HepG2 (cell line): Measurements from ENCODE around the gene MICAL1. TPM values are rescaled to one million over a fixed set of nuclear protein-coding genes. Genes with fewer than 3 reads are reported as not detected.

Experiments
- AGO1 ChIP-seq: fragments of 200-400 bp; formaldehyde crosslinking; IDR thresholded peaks from 2 replicates; pipeline ENCODE4 v1.6.1; 2017; ENCODE audit warnings: mild to moderate bottlenecking, low read depth, low read length, moderate library complexity; ENCODE audit not compliant: poor library complexity, severe bottlenecking
- AKAP8 ChIP-seq: sonication (generic); formaldehyde crosslinking; IDR thresholded peaks from 2 replicates; pipeline ENCODE4 v1.5.1; 2020; ENCODE audit warnings: mild to moderate bottlenecking, missing genetic modification reagents
- ERF ChIP-seq: IDR thresholded peaks from 2 replicates; pipeline ENCODE4 v1.6.1; 2018; ENCODE audit warnings: missing biosample characterization, missing genetic modification reagents
- FLYWCH1 ChIP-seq: sonication (generic); formaldehyde crosslinking; IDR thresholded peaks from 2 replicates; pipeline ENCODE4 v1.8.1; 2023; ENCODE audit warnings: mild to moderate bottlenecking, missing genetic modification reagents
- HOXA5 ChIP-seq: sonication (generic); formaldehyde crosslinking; IDR thresholded peaks from 2 replicates; pipeline ENCODE4 v1.4.0; 2020; ENCODE audit warnings: missing genetic modification reagents
- MAFF ChIP-seq: IDR thresholded peaks from 2 replicates; pipeline ENCODE4 v1.6.1; 2011; ENCODE audit warnings: low read depth, low read length, improper control_type of control experiment
- MXD1 ChIP-seq: sonication (generic); formaldehyde crosslinking; IDR thresholded peaks from 2 replicates; pipeline ENCODE4 v1.4.0; 2020; ENCODE audit warnings: mild to moderate bottlenecking, missing genetic modification reagents
- NFKB2 ChIP-seq: sonication (generic); formaldehyde crosslinking; IDR thresholded peaks from 2 replicates; pipeline ENCODE4 v1.4.0; 2020; ENCODE audit warnings: missing genetic modification reagents, borderline replicate concordance
- NRL ChIP-seq: sonication (generic); formaldehyde crosslinking; IDR thresholded peaks from 2 replicates; pipeline ENCODE4 v1.5.0; 2020; ENCODE audit warnings: missing genetic modification reagents, mild to moderate bottlenecking, moderate library complexity, borderline replicate concordance
- PRMT3 ChIP-seq: sonication (generic); formaldehyde crosslinking; IDR thresholded peaks from 2 replicates; pipeline ENCODE4 v1.8.1; 2022; ENCODE audit warnings: low read depth, mild to moderate bottlenecking, moderate library complexity, missing genetic modification reagents, borderline replicate concordance
- RARG ChIP-seq: sonication (generic); formaldehyde crosslinking; IDR thresholded peaks from 2 replicates; pipeline ENCODE4 v1.4.0; 2020; ENCODE audit warnings: low read depth, mild to moderate bottlenecking, missing genetic modification reagents
- SALL2 ChIP-seq: sonication (generic); formaldehyde crosslinking; IDR thresholded peaks from 2 replicates; pipeline ENCODE4 v1.8.1; 2023; ENCODE audit warnings: mild to moderate bottlenecking, missing genetic modification reagents, inconsistent platforms
- SAP130 ChIP-seq: IDR thresholded peaks from 2 replicates; pipeline ENCODE4 v1.6.1; 2016; ENCODE audit warnings: low read depth
- SIN3A ChIP-seq: IDR thresholded peaks from 2 replicates; pipeline ENCODE4 v1.6.1; 2011; ENCODE audit warnings: low read depth, mild to moderate bottlenecking, control low read depth, low read length, borderline replicate concordance
- SMAD3 ChIP-seq: sonication (generic); formaldehyde crosslinking; IDR thresholded peaks from 2 replicates; pipeline ENCODE4 v1.4.0; 2020; ENCODE audit warnings: missing genetic modification reagents
- SRY ChIP-seq: sonication (generic); formaldehyde crosslinking; IDR thresholded peaks from 2 replicates; pipeline ENCODE4 v1.8.0; 2022; ENCODE audit warnings: mild to moderate bottlenecking, missing genetic modification reagents
- ZBTB37 ChIP-seq: sonication (generic); formaldehyde crosslinking; IDR thresholded peaks from 2 replicates; pipeline ENCODE4 v1.4.0; 2020; ENCODE audit warnings: mild to moderate bottlenecking, missing genetic modification reagents
- ZBTB43 ChIP-seq: sonication (generic); formaldehyde crosslinking; conservative IDR thresholded peaks from 2 replicates; pipeline ENCODE4 v1.4.0; 2020; ENCODE audit warnings: missing genetic modification reagents
- ZFP62 ChIP-seq: sonication (generic); formaldehyde crosslinking; IDR thresholded peaks from 2 replicates; pipeline ENCODE4 v1.4.0; 2020; ENCODE audit warnings: missing genetic modification reagents
- ZNF292 ChIP-seq: sonication (generic); formaldehyde crosslinking; IDR thresholded peaks from 2 replicates; pipeline ENCODE4 v1.8.1; 2022; ENCODE audit warnings: mild to moderate bottlenecking, low read depth, missing genetic modification reagents, borderline replicate concordance
- ZNF337 ChIP-seq: sonication (generic); formaldehyde crosslinking; IDR thresholded peaks from 2 replicates; pipeline ENCODE4 v1.5.1; 2020; ENCODE audit warnings: missing genetic modification reagents, low read depth, mild to moderate bottlenecking, borderline replicate concordance
- ZNF343 ChIP-seq: sonication (generic); formaldehyde crosslinking; IDR thresholded peaks from 2 replicates; pipeline ENCODE4 v1.4.0; 2020; ENCODE audit warnings: mild to moderate bottlenecking, missing genetic modification reagents
- ZNF687 ChIP-seq: sonication (generic); formaldehyde crosslinking; IDR thresholded peaks from 2 replicates; pipeline ENCODE4 v1.5.1; 2020; ENCODE audit warnings: mild to moderate bottlenecking, missing genetic modification reagents, moderate library complexity
- ZNF709 ChIP-seq: sonication (generic); formaldehyde crosslinking; IDR thresholded peaks from 2 replicates; pipeline ENCODE4 v1.5.0; 2020; ENCODE audit warnings: mild to moderate bottlenecking, missing genetic modification reagents
- ZNF83 ChIP-seq: sonication (generic); formaldehyde crosslinking; IDR thresholded peaks from 2 replicates; pipeline ENCODE4 v1.4.0; 2020; ENCODE audit warnings: missing genetic modification reagents, mild to moderate bottlenecking, borderline replicate concordance
- polyA plus RNA-seq, 8 experiments: library from polyadenylated mRNA; depleted of rRNA in 3 of 8; stranded (reverse) in 7 of 8; unstranded in 1 of 8; fragments of >200 nt; fragmentation: Illumina TruSeq in 4 of 8; extraction: Trizol in 4 of 8; gene quantifications; 2 replicates each; pipeline versions ENCODE4 v1.2.1 to v1.2.3, GENCODE V29; 2011 to 2016; ENCODE audit warnings: low read depth in 4 of 8, missing spikeins in 1 of 8, mixed read lengths in 1 of 8; ENCODE audit not compliant: insufficient read depth in 1 of 8
- total RNA-seq, 5 experiments: library from RNA; depleted of rRNA; stranded (reverse); fragments of >200 nt; fragmentation: Illumina TruSeq; extraction: Trizol; gene quantifications; 2 replicates each; pipeline ENCODE4 v1.2.3, GENCODE V29; 2016; ENCODE audit warnings: low read depth in 1 of 5

The MICAL1 gene
- total and polyA plus RNA-seq, 2 of the 13 experiments (the other 11 are each of a cell fraction or from before 2014, with no cell fraction given) = 6.9 to 39.0 TPM

- TF ChIP-seq SALL2 (CRISPR knock-in tag) (no peak), FLYWCH1 (CRISPR knock-in tag) (no peak), AGO1 (peak; percentile 48), ZNF337 (CRISPR knock-in tag) (no peak), SRY (CRISPR knock-in tag) (no peak), ZNF687 (CRISPR knock-in tag) (peak; percentile 75), MAFF (no peak), ZNF709 (CRISPR knock-in tag) (no peak), ZBTB37 (no peak), ZBTB43 (CRISPR knock-in tag) (no peak), ZNF343 (peak; percentile 62; the same call in 1 of the 2 replicates), PRMT3 (CRISPR knock-in tag) (no peak), SIN3A (no peak), ZNF83 (CRISPR knock-in tag) (no peak), ERF (CRISPR knock-in tag) (no peak), ZFP62 (no peak), NFKB2 (peak; percentile 19; the same call in 1 of the 2 replicates), MXD1 (CRISPR knock-in tag) (no peak), HOXA5 (CRISPR knock-in tag) (no peak), SMAD3 (CRISPR knock-in tag) (no peak), ZNF292 (CRISPR knock-in tag) (no peak), SAP130 (CRISPR knock-in tag) (peak; percentile 6; the same call in 1 of the 2 replicates), AKAP8 (CRISPR knock-in tag) (no peak), NRL (CRISPR knock-in tag) (0 out of 2 replicates have a peak, but pooled peaks have one; percentile 35), RARG (no peak)
These were observed 575 bp upstream of the MICAL1 start (continued) for GRCh38 chr6:109456111-109456583.
